ENCODE results near the gene SLC11A2.
A peak's percentile ranks its signal among the peaks of the same experiment; 100 is the strongest.

Gene SLC11A2

GRCh38 chr12:50937653-50938052 lies 88.5 kb downstream of the SLC11A2 start:
- Histone ChIP-seq H3K27ac (ENCODE audit: insufficient read depth in 1 of 2, low read depth in 1 of 2, low read length in 2 of 2, poor library complexity in 1 of 2, severe bottlenecking in 2 of 2) (no peak overlapping the region), H3K36me3 (ENCODE audit: control insufficient read depth in 4 of 4, insufficient read depth in 4 of 4, low read length in 3 of 4) (peaks cover 0 to 3% (median 0%) of the 10 kb centered on the region in 4 experiments), H3K4me1 (ENCODE audit: control extremely low read depth in 1 of 4, control insufficient read depth in 4 of 4, insufficient read depth in 4 of 4, low read length in 3 of 4) (peaks cover 8 to 41% (median 31%) of the 10 kb centered on the region in 4 experiments), H3K4me3 (ENCODE audit: control insufficient read depth in 1 of 7, extremely low read depth in 1 of 7, insufficient read depth in 4 of 7, low read depth in 2 of 7, low read length in 6 of 7) (no peak overlapping the region), H3K9me3 (ENCODE audit: control extremely low read depth in 1 of 5, control insufficient read depth in 4 of 5, insufficient read depth in 2 of 5, low read depth in 1 of 5, low read length in 4 of 5) (peaks cover 0 to 15% (median 6%) of the 10 kb centered on the region in 5 experiments), H3K27me3 (replicated peaks in 2 of 5; ENCODE audit: control insufficient read depth in 4 of 5, insufficient read depth in 5 of 5, low read length in 4 of 5) (no peaks in the 10 kb centered on the region)
- 100% methylated on average over 1 of the region's 1 CpG for WGBS (ENCODE audit: insufficient coverage)
- CTCF ChIA-PET: interaction anchor here (0.9 kb wide), 1 partner anchor 11 kb away, joined by 3 read pairs; no protein-coding TSS in a partner anchor
- DNase-seq: peak in 1 of 3 donors; percentile 17
- POLR2A ChIA-PET: no interaction called here

- Histone ChIP-seq H3K36me3 (ENCODE audit: control insufficient read depth in 4 of 4, insufficient read depth in 4 of 4, low read length in 3 of 4) (peaks cover 0 to 5% (median under 1%) of the 10 kb centered on the region in 4 experiments), H3K4me1 (ENCODE audit: control extremely low read depth in 1 of 4, control insufficient read depth in 4 of 4, insufficient read depth in 4 of 4, low read length in 3 of 4) (peaks cover 8 to 43% (median 32%) of the 10 kb centered on the region in 4 experiments), H3K4me3 (ENCODE audit: control insufficient read depth in 1 of 7, extremely low read depth in 1 of 7, insufficient read depth in 4 of 7, low read depth in 2 of 7, low read length in 6 of 7) (no peak overlapping the region), H3K27ac (ENCODE audit: insufficient read depth in 1 of 2, low read depth in 1 of 2, low read length in 2 of 2, poor library complexity in 1 of 2, severe bottlenecking in 2 of 2) (no peak overlapping the region), H3K9me3 (ENCODE audit: control extremely low read depth in 1 of 5, control insufficient read depth in 4 of 5, insufficient read depth in 2 of 5, low read depth in 1 of 5, low read length in 4 of 5) (peaks cover 0 to 15% (median 6%) of the 10 kb centered on the region in 5 experiments), H3K27me3 (replicated peaks in 2 of 5; ENCODE audit: control insufficient read depth in 4 of 5, insufficient read depth in 5 of 5, low read length in 4 of 5) (no peaks in the 10 kb centered on the region)
- ChIA-PET CTCF (interaction anchor here (0.9 kb wide), 1 partner anchor 10 kb away, joined by 3 read pairs; no protein-coding TSS in a partner anchor), POLR2A (no interaction called here)
- WGBS (ENCODE audit: insufficient coverage): 75% methylated on average over 8 of the region's 9 CpGs
- DNase-seq: peak; percentile 50 to 90 (median 78)
These were observed 89.2 kb downstream of the SLC11A2 start for GRCh38 chr12:50936821-50937530.

- Histone ChIP-seq H3K27ac (ENCODE audit: insufficient read depth in 1 of 2, low read depth in 1 of 2, low read length in 2 of 2, poor library complexity in 1 of 2, severe bottlenecking in 2 of 2) (peak overlapping the region; percentile 36 to 73), H3K4me1 (ENCODE audit: control extremely low read depth in 1 of 4, control insufficient read depth in 4 of 4, insufficient read depth in 4 of 4, low read length in 3 of 4) (peaks cover 8 to 43% (median 32%) of the 10 kb centered on the region in 4 experiments), H3K4me3 (ENCODE audit: control insufficient read depth in 1 of 7, extremely low read depth in 1 of 7, insufficient read depth in 4 of 7, low read depth in 2 of 7, low read length in 6 of 7) (peak overlapping the region in 4 of 7 experiments; percentile 23 to 68 (median 46)), H3K9me3 (ENCODE audit: control extremely low read depth in 1 of 5, control insufficient read depth in 4 of 5, insufficient read depth in 2 of 5, low read depth in 1 of 5, low read length in 4 of 5) (peaks cover 0 to 15% (median 6%) of the 10 kb centered on the region in 5 experiments), H3K27me3 (replicated peaks in 2 of 5; ENCODE audit: control insufficient read depth in 4 of 5, insufficient read depth in 5 of 5, low read length in 4 of 5) (no peaks in the 10 kb centered on the region), H3K36me3 (ENCODE audit: control insufficient read depth in 4 of 4, insufficient read depth in 4 of 4, low read length in 3 of 4) (peaks cover 0 to 14% (median 4%) of the 10 kb centered on the region in 4 experiments)
- CTCF ChIA-PET: interaction anchor here (0.7 to 0.9 kb wide), 2 partner anchors 11 to 107 kb away, joined by 3 read pairs; a partner anchor contains a TSS
- POLR2A ChIA-PET: no interaction called here
- DNase-seq: peak in 2 of 3 donors; percentile 44 to 57
- 96% methylated on average over 3 of the region's 6 CpGs for WGBS (ENCODE audit: insufficient coverage)
These were observed 91.0 kb downstream of the SLC11A2 start for GRCh38 chr12:50934981-50935807.

GRCh38 chr12:50934371-50934851 lies 91.8 kb downstream of the SLC11A2 start:
- H3K4me3 ChIP-seq (ENCODE audit: control insufficient read depth in 1 of 7, extremely low read depth in 1 of 7, insufficient read depth in 4 of 7, low read depth in 2 of 7, low read length in 6 of 7): peak overlapping the region in 5 of 7 experiments; percentile 11 to 68 (median 42)
- H3K9me3 ChIP-seq (ENCODE audit: control extremely low read depth in 1 of 5, control insufficient read depth in 4 of 5, insufficient read depth in 2 of 5, low read depth in 1 of 5, low read length in 4 of 5): peaks cover 0 to 15% (median 6%) of the 10 kb centered on the region in 5 experiments
- POLR2A ChIA-PET: interaction anchor here (0.6 kb wide), 1 partner anchor 40 kb away, joined by 4 read pairs; no protein-coding TSS in a partner anchor
- peak in 2 of 3 donors; percentile 48 to 50 for DNase-seq
- CTCF ChIA-PET: interaction anchor here (0.6 to 0.9 kb wide), 3 partner anchors 10 to 445 kb away, joined by 3 read pairs; a partner anchor contains a TSS
- H3K36me3 ChIP-seq (ENCODE audit: control insufficient read depth in 4 of 4, insufficient read depth in 4 of 4, low read length in 3 of 4): peaks cover 0 to 18% (median 5%) of the 10 kb centered on the region in 4 experiments
- 0% methylated on average over 1 of the region's 3 CpGs for WGBS (ENCODE audit: insufficient coverage)
- H3K4me1 ChIP-seq (ENCODE audit: control extremely low read depth in 1 of 4, control insufficient read depth in 4 of 4, insufficient read depth in 4 of 4, low read length in 3 of 4): peaks cover 10 to 46% (median 32%) of the 10 kb centered on the region in 4 experiments
- H3K27ac ChIP-seq (ENCODE audit: insufficient read depth in 1 of 2, low read depth in 1 of 2, low read length in 2 of 2, poor library complexity in 1 of 2, severe bottlenecking in 2 of 2): peak overlapping the region; percentile 36 to 73
- H3K27me3 ChIP-seq (replicated peaks in 2 of 5; ENCODE audit: control insufficient read depth in 4 of 5, insufficient read depth in 5 of 5, low read length in 4 of 5): no peaks in the 10 kb centered on the region

GRCh38 chr12:50933459-50934124 lies 92.6 kb downstream of the SLC11A2 start:
- ChIA-PET CTCF (interaction anchor here (1.6 kb wide), 1 partner anchor 53 kb away, joined by 3 read pairs; no protein-coding TSS in a partner anchor), POLR2A (no interaction called here)
- peaks cover 11 to 50% (median 38%) of the 10 kb centered on the region in 4 experiments for H3K4me1 ChIP-seq (ENCODE audit: control extremely low read depth in 1 of 4, control insufficient read depth in 4 of 4, insufficient read depth in 4 of 4, low read length in 3 of 4)
- no peaks in the 10 kb centered on the region for H3K27me3 ChIP-seq (replicated peaks in 2 of 5; ENCODE audit: control insufficient read depth in 4 of 5, insufficient read depth in 5 of 5, low read length in 4 of 5)
- WGBS (ENCODE audit: insufficient coverage): 100% methylated on average over 2 of the region's 2 CpGs
- no peak overlapping the region for H3K4me3 ChIP-seq (ENCODE audit: control insufficient read depth in 1 of 7, extremely low read depth in 1 of 7, insufficient read depth in 4 of 7, low read depth in 2 of 7, low read length in 6 of 7)
- peaks cover 0 to 18% (median 5%) of the 10 kb centered on the region in 4 experiments for H3K36me3 ChIP-seq (ENCODE audit: control insufficient read depth in 4 of 4, insufficient read depth in 4 of 4, low read length in 3 of 4)
- peaks cover 0 to 15% (median 6%) of the 10 kb centered on the region in 5 experiments for H3K9me3 ChIP-seq (ENCODE audit: control extremely low read depth in 1 of 5, control insufficient read depth in 4 of 5, insufficient read depth in 2 of 5, low read depth in 1 of 5, low read length in 4 of 5)
- peak overlapping the region in 1 of 2 experiments; percentile 39 for H3K27ac ChIP-seq (ENCODE audit: insufficient read depth in 1 of 2, low read depth in 1 of 2, low read length in 2 of 2, poor library complexity in 1 of 2, severe bottlenecking in 2 of 2)
- DNase-seq: no peak

- peaks cover 0 to 9% (median 5%) of the 10 kb centered on the region in 5 experiments for H3K9me3 ChIP-seq (ENCODE audit: control extremely low read depth in 1 of 5, control insufficient read depth in 4 of 5, insufficient read depth in 2 of 5, low read depth in 1 of 5, low read length in 4 of 5)
- peaks cover 0 to 18% (median 5%) of the 10 kb centered on the region in 4 experiments for H3K36me3 ChIP-seq (ENCODE audit: control insufficient read depth in 4 of 4, insufficient read depth in 4 of 4, low read length in 3 of 4)
- H3K27ac ChIP-seq (ENCODE audit: insufficient read depth in 1 of 2, low read depth in 1 of 2, low read length in 2 of 2, poor library complexity in 1 of 2, severe bottlenecking in 2 of 2): peak overlapping the region in 1 of 2 experiments; percentile 39
- ChIA-PET POLR2A (no interaction called here), CTCF (interaction anchor here (1.6 kb wide), 1 partner anchor 54 kb away, joined by 3 read pairs; no protein-coding TSS in a partner anchor)
- H3K4me3 ChIP-seq (ENCODE audit: control insufficient read depth in 1 of 7, extremely low read depth in 1 of 7, insufficient read depth in 4 of 7, low read depth in 2 of 7, low read length in 6 of 7): no peak overlapping the region
- no peak for DNase-seq
- no peaks in the 10 kb centered on the region for H3K27me3 ChIP-seq (replicated peaks in 2 of 5; ENCODE audit: control insufficient read depth in 4 of 5, insufficient read depth in 5 of 5, low read length in 4 of 5)
- no CpG with 5 or more reads among the region's 2 CpGs for WGBS (ENCODE audit: insufficient coverage)
- peaks cover 13 to 57% (median 46%) of the 10 kb centered on the region in 4 experiments for H3K4me1 ChIP-seq (ENCODE audit: control extremely low read depth in 1 of 4, control insufficient read depth in 4 of 4, insufficient read depth in 4 of 4, low read length in 3 of 4)
These were observed 93.3 kb downstream of the SLC11A2 start for GRCh38 chr12:50932787-50933280.
